Body of pancreas (tissue), 4 donors: ENCODE data around the gene ADNP2. TPM values are rescaled to one million over a fixed set of nuclear protein-coding genes. Genes with fewer than 3 reads are reported as not detected.

Experiments used
- ATAC-seq: fragments of 150-250 bp; one replicate; pipeline ENCODE4 v1.9.1; 2016
- DNase-seq, 4 donors: peaks; one replicate each; pipeline ENCODE4 v3.0.0-alpha.2; 2019
- H3K27ac ChIP-seq, 4 donors: fragments of 200-600 bp; sonication (generic); 1 replicate in 3 of 4; 2 replicates in 1 of 4; pipeline versions ENCODE4 v1.5.1 to v1.6.1; 2016 to 2019; ENCODE audit warnings: mild to moderate bottlenecking in 1 of 4, mixed read lengths in 1 of 4, moderate library complexity in 1 of 4
- H3K27me3 ChIP-seq, 2 donors: fragments of 200-600 bp; sonication (generic); one replicate each; pipeline ENCODE4 v1.6.0; 2016; ENCODE audit warnings: mild to moderate bottlenecking in 1 of 2
- H3K36me3 ChIP-seq, 2 donors: fragments of 200-600 bp; sonication (generic); replicated peaks in 1 of 2; 2 replicates each; pipeline ENCODE4 v1.5.1; 2016; ENCODE audit warnings: low read depth in 2 of 2; ENCODE audit not compliant: insufficient read depth in 1 of 2
- H3K4me1 ChIP-seq: fragments of 200-600 bp; sonication (generic); one replicate; pipeline ENCODE4 v1.6.0; 2016
- H3K4me3 ChIP-seq, 2 donors: fragments of 200-600 bp; sonication (generic); 1 replicate in 1 of 2; 2 replicates in 1 of 2; pipeline ENCODE4 v1.5.1; 2016 to 2019
- H3K9me3 ChIP-seq, 3 donors: fragments of 200-600 bp; sonication (generic); 1 replicate in 2 of 3; 2 replicates in 1 of 3; pipeline ENCODE4 v1.5.1; 2016
- POLR2A ChIP-seq, 3 donors: fragments of 450-650 bp; IDR thresholded peaks; one replicate each; pipeline ENCODE4 v1.6.1; 2016; ENCODE audit warnings: antibody characterized with exemption in 3 of 3, mild to moderate bottlenecking in 2 of 3
- WGBS, 2 donors: methylation state at CpG; one replicate each; pipeline ENCODE4 v1.1.5; 2017; 5-methylcytosine and 5-hydroxymethylcytosine counted together
- intact Hi-C: fragments of 100-400 bp; cut with DNase I; formaldehyde crosslinking; loops from one replicate; pipeline ENCODE4 v1.15.1; 2023
- total RNA-seq, 2 donors: library from RNA; depleted of rRNA; stranded (reverse); fragments of >200 nt; gene quantifications; one replicate each; pipeline ENCODE4 v1.1.0, GENCODE V29; 2016
- TF ChIP-seq, protein P1 (sequence below), 7 experiments: fragments of 450-650 bp in 4 of 7; fragments of 200-600 bp in 3 of 7; sonication (generic) in 3 of 7; IDR thresholded peaks; one replicate each; pipeline ENCODE4 v1.5.1; 2016 to 2019; ENCODE audit warnings: antibody characterized with exemption in 7 of 7

Gene ADNP2
- total RNA-seq, 2 donors from 2014 or later: 7.0 to 9.2 TPM

DNA sequence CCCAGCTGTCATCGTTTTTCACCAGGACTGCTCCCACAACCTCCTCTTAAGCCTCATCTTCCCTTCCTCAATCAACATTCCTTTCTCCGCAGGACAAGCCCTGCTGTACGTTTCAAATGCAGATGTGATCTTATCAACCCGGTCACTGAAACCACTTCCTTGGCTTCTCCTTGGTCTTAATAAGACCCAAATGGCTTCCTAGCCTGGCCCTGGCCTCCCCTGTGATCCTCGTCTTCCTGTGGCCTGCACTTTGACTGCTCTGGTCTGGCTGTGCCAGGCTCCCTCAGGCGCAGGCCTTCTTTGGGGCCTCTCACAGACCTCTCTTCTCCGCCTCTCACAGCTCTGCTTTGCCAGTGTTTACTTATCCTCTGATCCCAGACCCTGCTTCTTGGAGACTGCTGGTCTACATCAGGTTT lies 4.7 kb upstream of the ADNP2 start:
- WGBS, 2 donors: 60 to 68% methylated on average over 7 of the region's 7 CpGs
- H3K27ac ChIP-seq: no peak overlapping the region
- no peaks in the 10 kb centered on the region for H3K4me1 ChIP-seq
- no peaks in the 10 kb centered on the region for H3K36me3 ChIP-seq
- H3K9me3 ChIP-seq: no peaks in the 10 kb centered on the region
- no peaks in the 10 kb centered on the region for H3K27me3 ChIP-seq
- no peak overlapping the region for H3K4me3 ChIP-seq
- intact Hi-C loops: no loop called here
- no peak for TF ChIP-seq POLR2A (IDR thresholded peaks at IDR 0.05)
- TF ChIP-seq, protein P1, sequence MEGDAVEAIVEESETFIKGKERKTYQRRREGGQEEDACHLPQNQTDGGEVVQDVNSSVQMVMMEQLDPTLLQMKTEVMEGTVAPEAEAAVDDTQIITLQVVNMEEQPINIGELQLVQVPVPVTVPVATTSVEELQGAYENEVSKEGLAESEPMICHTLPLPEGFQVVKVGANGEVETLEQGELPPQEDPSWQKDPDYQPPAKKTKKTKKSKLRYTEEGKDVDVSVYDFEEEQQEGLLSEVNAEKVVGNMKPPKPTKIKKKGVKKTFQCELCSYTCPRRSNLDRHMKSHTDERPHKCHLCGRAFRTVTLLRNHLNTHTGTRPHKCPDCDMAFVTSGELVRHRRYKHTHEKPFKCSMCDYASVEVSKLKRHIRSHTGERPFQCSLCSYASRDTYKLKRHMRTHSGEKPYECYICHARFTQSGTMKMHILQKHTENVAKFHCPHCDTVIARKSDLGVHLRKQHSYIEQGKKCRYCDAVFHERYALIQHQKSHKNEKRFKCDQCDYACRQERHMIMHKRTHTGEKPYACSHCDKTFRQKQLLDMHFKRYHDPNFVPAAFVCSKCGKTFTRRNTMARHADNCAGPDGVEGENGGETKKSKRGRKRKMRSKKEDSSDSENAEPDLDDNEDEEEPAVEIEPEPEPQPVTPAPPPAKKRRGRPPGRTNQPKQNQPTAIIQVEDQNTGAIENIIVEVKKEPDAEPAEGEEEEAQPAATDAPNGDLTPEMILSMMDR (IDR thresholded peaks at IDR 0.05): no peak
- ATAC-seq: no peak
- no peak for DNase-seq

DNA sequence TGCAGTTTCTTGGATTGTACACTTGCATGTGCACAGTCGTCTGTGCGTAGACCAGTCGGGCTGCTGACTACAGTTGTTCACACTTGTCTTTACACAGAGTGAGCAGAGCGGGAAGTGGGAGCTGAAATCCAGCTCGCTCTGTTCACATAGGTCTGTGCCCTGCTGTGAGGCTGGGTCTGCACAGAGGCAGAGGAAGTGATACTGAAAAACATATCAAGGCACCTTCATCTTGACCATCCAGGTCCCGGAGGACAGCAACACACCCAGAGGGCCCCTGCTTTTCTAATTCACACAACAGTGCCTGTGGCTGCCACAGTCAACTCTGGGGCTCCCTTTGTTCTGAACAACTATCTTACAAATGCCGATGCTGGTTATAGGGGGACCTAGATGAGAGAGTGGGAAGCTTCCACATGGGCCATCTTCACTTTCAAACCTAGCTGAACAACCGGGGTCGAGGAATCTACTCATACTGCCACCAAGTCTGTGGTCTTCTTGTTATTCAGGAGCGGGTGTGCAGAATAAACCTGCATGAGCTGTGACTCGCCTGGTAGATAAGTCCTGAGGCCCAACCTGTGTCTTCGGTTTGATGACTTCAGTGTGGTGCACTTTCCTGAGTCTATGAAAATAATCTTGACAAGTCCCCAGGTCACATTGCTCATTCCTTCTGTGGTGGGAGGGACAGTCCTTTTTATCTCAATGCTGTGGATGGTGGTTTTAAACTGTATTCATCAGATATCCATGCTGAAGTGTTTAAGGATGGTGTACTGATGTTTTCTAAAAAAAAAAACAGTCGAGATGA lies 3.5 kb upstream of the ADNP2 start:
- no peaks in the 10 kb centered on the region for H3K9me3 ChIP-seq
- H3K27me3 ChIP-seq: no peaks in the 10 kb centered on the region
- no peak overlapping the region for H3K27ac ChIP-seq
- 82 to 83% methylated on average over 11 to 13 of the region's 13 CpGs for WGBS, 2 donors
- ATAC-seq: no peak
- H3K4me3 ChIP-seq: no peak overlapping the region
- peaks cover 7% of the 10 kb centered on the region for H3K4me1 ChIP-seq
- DNase-seq: no peak
- no peaks in the 10 kb centered on the region for H3K36me3 ChIP-seq
- intact Hi-C loops: no loop called here
- no peak for TF ChIP-seq POLR2A (IDR thresholded peaks at IDR 0.05)
- TF ChIP-seq, protein P1 (IDR thresholded peaks at IDR 0.05): no peak

DNA sequence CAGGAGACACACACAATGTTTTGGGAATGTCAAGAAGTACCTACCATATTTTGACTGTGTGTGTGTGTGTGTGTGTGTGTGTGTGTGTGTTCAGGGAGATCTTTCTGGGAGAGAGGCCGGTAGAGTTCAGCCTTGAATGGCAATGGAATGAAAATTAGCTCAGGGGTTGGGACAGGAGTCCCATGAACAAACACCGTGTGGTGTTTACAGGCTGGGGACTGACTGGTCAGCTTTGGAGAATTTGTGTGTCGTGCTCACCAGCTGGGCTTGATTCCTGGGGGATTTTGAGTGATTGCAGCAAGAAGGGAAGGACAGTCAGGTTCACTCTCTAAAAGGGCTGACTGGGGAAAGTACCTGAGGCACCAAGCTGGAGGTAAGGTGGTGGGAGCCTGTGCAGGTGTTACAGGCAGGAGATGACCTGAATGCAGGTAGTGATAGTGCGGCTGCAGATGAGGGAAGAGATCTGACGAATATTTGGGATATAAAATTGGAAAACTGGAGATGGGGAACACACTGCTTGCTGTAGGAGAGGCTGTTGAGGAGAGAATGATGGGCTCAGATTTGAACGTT lies 2.5 kb upstream of the ADNP2 start:
- ATAC-seq: no peak
- peak; percentile 19 to 61 (median 26) for DNase-seq

DNA sequence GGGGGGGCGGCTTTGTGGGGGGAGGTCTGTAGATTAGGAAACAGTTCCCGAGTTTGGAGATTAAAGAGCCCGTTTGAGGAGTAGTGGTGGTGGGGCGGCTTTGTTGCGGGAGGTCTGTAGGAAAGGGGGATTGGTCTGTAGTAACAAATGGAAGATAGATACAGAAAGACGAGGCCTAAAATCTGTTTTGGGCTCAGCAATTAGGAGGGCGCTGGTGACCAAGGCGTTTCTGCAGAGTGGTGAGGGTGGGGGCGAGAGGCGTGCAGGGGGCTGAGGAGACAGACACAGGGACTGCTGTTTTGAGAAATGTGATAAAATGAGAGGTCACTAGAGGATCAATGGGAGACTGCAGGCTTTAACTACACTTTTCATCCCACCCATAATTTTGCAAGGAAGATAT lies 1.6 kb upstream of the ADNP2 start:
- Histone ChIP-seq H3K27ac (peak overlapping the region in 3 of 4 donors; percentile 2 to 91 (median 10)), H3K4me3 (no peak overlapping the region), H3K27me3 (no peaks in the 10 kb centered on the region), H3K36me3 (no peaks in the 10 kb centered on the region), H3K4me1 (peaks cover 16% of the 10 kb centered on the region), H3K9me3 (no peaks in the 10 kb centered on the region)
- no peak for DNase-seq
- no peak for ATAC-seq
- WGBS, 2 donors: 60 to 69% methylated on average over 10 of the region's 10 CpGs
- intact Hi-C loops: no loop called here
- TF ChIP-seq POLR2A (IDR thresholded peaks at IDR 0.05): no peak
- TF ChIP-seq, protein P1 (IDR thresholded peaks at IDR 0.05): no peak

More for the DNA sequence above, 2.5 kb upstream of the ADNP2 start:
- Histone ChIP-seq H3K4me3 (no peak overlapping the region), H3K36me3 (no peaks in the 10 kb centered on the region), H3K27ac (peak overlapping the region in 3 of 4 donors; percentile 2 to 49 (median 10)), H3K4me1 (peaks cover 15% of the 10 kb centered on the region), H3K9me3 (no peaks in the 10 kb centered on the region), H3K27me3 (no peaks in the 10 kb centered on the region)
- WGBS, 2 donors: 17 to 18% methylated on average over 5 to 6 of the region's 6 CpGs
- intact Hi-C loops: no loop called here
- TF ChIP-seq POLR2A (IDR thresholded peaks at IDR 0.05): no peak
- TF ChIP-seq, protein P1 (IDR thresholded peaks at IDR 0.05): no peak
